Stimulated activated CD4-positive, alpha-beta T cell treated with anti-CD3 and anti-CD28 coated beads, Interleukin-12 subunit alpha, Interleukin-12 subunit beta, amount 100 ng/mL, for 24 hours (primary cell): ENCODE results near the gene CDK2AP2.
"Not testable (repeated sequence)": the region's sequence is repeated elsewhere in the genome, so short reads cannot be mapped to it uniquely, and the experiment has no call there.

Experiments used
- DNase-seq, 2 experiments: peaks; one replicate each; pipeline ENCODE4 v3.0.0-alpha.2; 2020; ENCODE audit warnings: low read depth in 2 of 2

CDK2AP2 gene

GRCh38 chr11:67523556-67524479 lies 15.9 kb upstream of the CDK2AP2 start:
- no peak for DNase-seq

GRCh38 chr11:67522844-67523555 lies 15.0 kb upstream of the CDK2AP2 start, which contains the start of gene CABP2:
Gene CABP2 (minus strand): TSS chr11:67523446. CDS start chr11:67523326, 120 bp downstream.
- DNase-seq: no peak

- no peak for DNase-seq
Measured at GRCh38 chr11:67522338-67522737, 14.4 kb upstream of the CDK2AP2 start.

GRCh38 chr11:67521924-67522323 lies 14.0 kb upstream of the CDK2AP2 start:
- no peak for DNase-seq

GRCh38 chr11:67520856-67521824 lies 13.2 kb upstream of the CDK2AP2 start:
- no peak for DNase-seq

GRCh38 chr11:67519726-67520125 lies 11.8 kb upstream of the CDK2AP2 start:
- DNase-seq: no peak

GRCh38 chr11:67517784-67518552 lies 10.0 kb upstream of the CDK2AP2 start:
- no peak for DNase-seq

GRCh38 chr11:67516806-67517205 lies 8.8 kb upstream of the CDK2AP2 start:
- no peak for DNase-seq

GRCh38 chr11:67514116-67514515 lies 6.2 kb upstream of the CDK2AP2 start:
- DNase-seq: no peak

GRCh38 chr11:67511558-67511957 lies 3.6 kb upstream of the CDK2AP2 start:
- DNase-seq: not testable (repeated sequence)

GRCh38 chr11:67510023-67510345 lies 2.0 kb upstream of the CDK2AP2 start:
- DNase-seq: no peak

- peak; percentile 98 to 99 for DNase-seq
Measured at GRCh38 chr11:67508486-67509121, 642 bp upstream of the CDK2AP2 start.

GRCh38 chr11:67507242-67507863 lies 609 bp downstream of the CDK2AP2 start:
- DNase-seq: no peak

- no peak for DNase-seq
Measured at GRCh38 chr11:67506426-67507051, 1.4 kb downstream of the CDK2AP2 start.

GRCh38 chr11:67505605-67506396 lies 2.2 kb downstream of the CDK2AP2 start:
- DNase-seq: peak; percentile 76 to 87

GRCh38 chr11:67504950-67505581 lies 2.9 kb downstream of the CDK2AP2 start, which contains the start of gene PITPNM1:
Gene PITPNM1 (minus strand): TSS chr11:67505363. CDS start chr11:67504180, 1,183 bp downstream.
- DNase-seq: peak in 1 of 2 experiments; percentile 76

- DNase-seq: no peak
Measured at GRCh38 chr11:67504005-67504949, 3.7 kb downstream of the CDK2AP2 start.
